Measurements from ENCODE around the gene FOXO3. TPM values are rescaled to one million over a fixed set of nuclear protein-coding genes. Genes with fewer than 3 reads are reported as not detected.

FOXO3 gene
- total RNA-seq, 2 donors from 2014 or later, result 108 to 144 TPM

DNA sequence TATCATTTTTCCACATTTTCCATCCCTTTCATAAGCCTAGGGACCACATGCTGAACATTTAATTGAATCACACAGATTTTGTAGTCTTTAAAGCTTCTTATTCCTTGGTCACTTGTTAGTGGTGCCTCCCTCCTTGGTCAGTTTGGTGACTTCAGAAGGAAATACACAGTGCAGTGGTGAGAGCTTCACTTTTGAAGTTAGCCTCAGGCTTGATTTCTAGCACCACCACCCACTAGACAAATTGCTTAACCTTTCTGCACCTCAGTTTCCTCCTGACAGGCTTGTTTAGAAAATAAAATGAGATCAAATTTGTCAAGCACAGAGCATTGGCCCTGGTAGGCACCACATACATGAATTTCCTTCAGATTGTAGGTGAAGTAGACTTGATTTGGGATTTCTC is 91.7 kb downstream of the FOXO3 start:
- peak overlapping the region; percentile 73 to 75 for H3K27ac ChIP-seq
- TF ChIP-seq POLR2AphosphoS5 (IDR thresholded peaks at IDR 0.05) (no peak), POLR2A (IDR thresholded peaks at IDR 0.05) (no peak)
- TF ChIP-seq, protein P1, sequence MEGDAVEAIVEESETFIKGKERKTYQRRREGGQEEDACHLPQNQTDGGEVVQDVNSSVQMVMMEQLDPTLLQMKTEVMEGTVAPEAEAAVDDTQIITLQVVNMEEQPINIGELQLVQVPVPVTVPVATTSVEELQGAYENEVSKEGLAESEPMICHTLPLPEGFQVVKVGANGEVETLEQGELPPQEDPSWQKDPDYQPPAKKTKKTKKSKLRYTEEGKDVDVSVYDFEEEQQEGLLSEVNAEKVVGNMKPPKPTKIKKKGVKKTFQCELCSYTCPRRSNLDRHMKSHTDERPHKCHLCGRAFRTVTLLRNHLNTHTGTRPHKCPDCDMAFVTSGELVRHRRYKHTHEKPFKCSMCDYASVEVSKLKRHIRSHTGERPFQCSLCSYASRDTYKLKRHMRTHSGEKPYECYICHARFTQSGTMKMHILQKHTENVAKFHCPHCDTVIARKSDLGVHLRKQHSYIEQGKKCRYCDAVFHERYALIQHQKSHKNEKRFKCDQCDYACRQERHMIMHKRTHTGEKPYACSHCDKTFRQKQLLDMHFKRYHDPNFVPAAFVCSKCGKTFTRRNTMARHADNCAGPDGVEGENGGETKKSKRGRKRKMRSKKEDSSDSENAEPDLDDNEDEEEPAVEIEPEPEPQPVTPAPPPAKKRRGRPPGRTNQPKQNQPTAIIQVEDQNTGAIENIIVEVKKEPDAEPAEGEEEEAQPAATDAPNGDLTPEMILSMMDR (IDR thresholded peaks at IDR 0.05), result no peak
- H3K4me1 ChIP-seq (replicated peaks), result peaks cover 44% of the 10 kb centered on the region
- H3K36me3 ChIP-seq, result no peaks in the 10 kb centered on the region
- H3K4me3 ChIP-seq, result no peak overlapping the region
- intact Hi-C loops (cut with DNase I), result no loop called here
- DNase-seq (ENCODE audit: low spot score), result no peak
- H3K27me3 ChIP-seq (replicated peaks; ENCODE audit: insufficient read depth), result no peaks in the 10 kb centered on the region
- H3K9me3 ChIP-seq, result no peaks in the 10 kb centered on the region

DNA sequence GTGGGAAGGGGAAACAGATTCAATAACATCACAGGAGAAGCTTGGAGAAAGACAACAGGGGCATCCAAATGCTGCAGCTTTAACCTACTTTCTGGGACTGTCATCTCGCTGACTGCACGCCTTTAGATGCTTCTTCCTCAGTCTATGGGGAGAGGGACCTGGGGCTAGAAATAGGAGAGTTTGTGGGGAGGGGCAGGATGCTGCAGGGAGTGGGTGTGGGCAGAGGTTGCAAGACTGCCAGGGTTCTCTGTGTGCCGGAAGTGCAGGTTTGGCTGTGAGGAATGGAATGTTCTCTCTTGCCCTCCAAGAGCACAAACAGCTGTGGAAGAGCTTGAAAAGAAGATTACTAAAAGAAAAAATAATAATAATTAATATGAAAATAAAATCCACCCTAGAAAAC is 93.2 kb downstream of the FOXO3 start:
- H3K27ac ChIP-seq, result peak overlapping the region; percentile 73 to 75
- no peaks in the 10 kb centered on the region for H3K27me3 ChIP-seq (replicated peaks; ENCODE audit: insufficient read depth)
- H3K36me3 ChIP-seq, result no peaks in the 10 kb centered on the region
- peak; percentile 83 for DNase-seq (ENCODE audit: low spot score)
- no peak overlapping the region for H3K4me3 ChIP-seq
- H3K9me3 ChIP-seq, result no peaks in the 10 kb centered on the region
- TF ChIP-seq POLR2A (IDR thresholded peaks at IDR 0.05) (no peak), POLR2AphosphoS5 (IDR thresholded peaks at IDR 0.05) (peak; percentile 78)
- 28% methylated on average over 3 of the region's 3 CpGs for WGBS
- peaks cover 44% of the 10 kb centered on the region for H3K4me1 ChIP-seq (replicated peaks)
- intact Hi-C loops (cut with DNase I), result loop anchor here (2.0 kb wide), 1 partner anchor 65 kb away; no protein-coding TSS in a partner anchor

DNA sequence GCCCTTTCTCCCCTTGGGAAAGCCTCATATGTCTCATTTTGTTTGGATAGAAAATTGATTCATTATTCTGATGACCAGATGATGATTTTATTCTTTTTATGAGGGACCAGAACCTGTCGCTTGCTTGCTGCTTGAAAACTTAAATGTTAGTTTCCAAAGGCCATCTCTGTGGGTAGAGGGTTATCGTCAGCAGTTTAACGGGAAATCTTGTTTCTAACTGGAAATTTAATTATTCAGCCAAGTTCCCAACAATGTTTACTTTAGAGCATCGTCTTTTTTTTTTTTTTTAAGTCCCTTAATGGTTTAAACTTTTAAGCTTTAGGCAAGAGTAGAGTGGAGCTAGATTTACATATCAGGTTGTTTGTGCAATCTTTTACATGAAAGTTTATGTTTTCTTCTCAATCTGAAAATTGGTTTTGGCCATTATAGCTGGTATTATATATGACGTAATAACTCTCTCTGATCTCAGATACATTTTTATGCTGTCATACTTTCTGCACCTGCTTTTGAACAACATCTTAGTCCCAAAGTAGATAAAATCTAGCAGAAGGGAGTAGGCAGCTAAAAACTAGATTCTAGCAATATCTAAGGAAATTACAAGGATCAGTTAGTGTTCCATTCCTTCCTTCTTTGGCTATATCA is 93.9 kb downstream of the FOXO3 start:
- TF ChIP-seq POLR2AphosphoS5 (IDR thresholded peaks at IDR 0.05), result no peak
- TF ChIP-seq, protein P1 (IDR thresholded peaks at IDR 0.05), result no peak
- TF ChIP-seq POLR2A (IDR thresholded peaks at IDR 0.05), result no peak
- H3K9me3 ChIP-seq, result no peaks in the 10 kb centered on the region
- H3K27ac ChIP-seq, result peak overlapping the region; percentile 73 to 75
- peaks cover 44% of the 10 kb centered on the region for H3K4me1 ChIP-seq (replicated peaks)
- DNase-seq (ENCODE audit: low spot score), result no peak
- H3K27me3 ChIP-seq (replicated peaks; ENCODE audit: insufficient read depth), result no peaks in the 10 kb centered on the region
- 27% methylated on average over 5 of the region's 5 CpGs for WGBS
- no peak overlapping the region for H3K4me3 ChIP-seq
- no peaks in the 10 kb centered on the region for H3K36me3 ChIP-seq
- intact Hi-C loops (cut with DNase I), result loop anchor here (2.0 kb wide), 1 partner anchor 66 kb away; no protein-coding TSS in a partner anchor

DNA sequence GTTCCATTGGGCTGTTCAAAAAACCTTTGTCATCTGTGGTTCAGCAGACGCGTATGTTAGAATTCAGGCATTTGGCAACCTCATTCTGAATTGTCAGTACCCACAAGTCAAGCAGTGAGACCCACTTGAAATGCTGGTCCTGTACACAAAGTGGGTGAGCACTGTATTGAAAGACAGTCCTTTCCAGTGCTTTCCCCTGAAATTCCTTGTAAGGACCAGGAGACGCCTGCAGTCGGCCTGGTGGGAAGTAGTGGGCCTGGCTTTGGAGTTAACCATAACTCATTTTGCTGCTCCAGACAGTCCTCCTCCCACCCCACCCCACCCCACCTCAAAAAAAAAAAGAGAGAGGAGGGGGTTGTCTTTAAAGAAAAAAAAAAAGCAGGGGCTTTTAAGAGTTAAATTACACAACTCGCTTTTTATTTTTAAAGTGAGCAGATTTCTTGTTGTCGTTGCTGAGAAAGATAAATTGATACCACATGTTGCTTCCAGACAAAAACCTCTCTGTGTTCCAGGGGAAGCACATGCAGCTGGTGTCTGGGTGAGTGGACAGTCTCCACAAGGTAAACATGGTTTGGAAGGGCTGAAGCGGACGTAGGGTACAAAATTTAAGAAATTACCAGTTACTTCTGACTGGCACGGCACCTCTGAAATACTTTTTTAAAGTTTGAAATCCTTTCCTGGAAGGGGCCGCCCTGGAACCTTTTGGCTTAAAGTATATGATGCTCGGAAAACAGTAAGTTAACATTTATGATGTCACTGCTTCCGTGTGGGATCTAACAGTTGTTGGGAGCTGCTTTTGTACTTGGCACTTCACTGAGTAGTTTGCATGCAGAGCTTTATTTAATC is 95.3 kb downstream of the FOXO3 start:
- peak overlapping the region; percentile 73 to 75 for H3K27ac ChIP-seq
- H3K4me1 ChIP-seq (replicated peaks), result peaks cover 31% of the 10 kb centered on the region
- H3K9me3 ChIP-seq, result no peaks in the 10 kb centered on the region
- no peaks in the 10 kb centered on the region for H3K36me3 ChIP-seq
- no peak for DNase-seq (ENCODE audit: low spot score)
- H3K4me3 ChIP-seq, result no peak overlapping the region
- TF ChIP-seq POLR2A (IDR thresholded peaks at IDR 0.05) (no peak), POLR2AphosphoS5 (IDR thresholded peaks at IDR 0.05) (peak; percentile 42)
- intact Hi-C loops (cut with DNase I), result loop anchor here (2.0 kb wide), 2 partner anchors 67 to 97 kb away; no protein-coding TSS in a partner anchor
- H3K27me3 ChIP-seq (replicated peaks; ENCODE audit: insufficient read depth), result no peaks in the 10 kb centered on the region
- 49% methylated on average over 12 of the region's 12 CpGs for WGBS

DNA sequence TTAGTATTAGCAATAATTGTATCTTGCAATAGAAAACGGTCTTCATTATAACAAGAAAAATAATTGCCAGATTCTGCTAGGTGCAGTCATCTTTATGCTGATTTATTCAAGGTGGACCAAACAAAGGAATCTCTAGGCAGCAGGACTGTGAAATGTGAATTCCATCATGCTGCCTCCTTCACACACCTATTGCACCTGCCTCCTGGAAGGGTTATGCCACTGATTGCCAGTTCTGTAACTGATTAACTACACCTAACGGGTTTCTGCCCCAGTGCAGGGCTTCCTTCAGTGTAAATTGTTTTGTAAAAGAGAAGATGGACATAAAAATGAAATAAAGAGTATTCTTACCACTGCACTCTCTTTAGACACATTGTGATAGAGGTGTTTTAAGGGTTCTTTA is 96.1 kb downstream of the FOXO3 start:
- TF ChIP-seq POLR2A (IDR thresholded peaks at IDR 0.05) (no peak), POLR2AphosphoS5 (IDR thresholded peaks at IDR 0.05) (no peak)
- TF ChIP-seq, protein P1 (IDR thresholded peaks at IDR 0.05), result no peak
- no peaks in the 10 kb centered on the region for H3K9me3 ChIP-seq
- H3K4me1 ChIP-seq (replicated peaks), result peaks cover 24% of the 10 kb centered on the region
- intact Hi-C loops (cut with DNase I), result loop anchor here (2.0 kb wide), 1 partner anchor 98 kb away; no protein-coding TSS in a partner anchor
- DNase-seq (ENCODE audit: low spot score), result no peak
- H3K36me3 ChIP-seq, result no peaks in the 10 kb centered on the region
- H3K27me3 ChIP-seq (replicated peaks; ENCODE audit: insufficient read depth), result no peaks in the 10 kb centered on the region
- no peak overlapping the region for H3K4me3 ChIP-seq
- peak overlapping the region; percentile 73 to 75 for H3K27ac ChIP-seq
- 46% methylated on average over 2 of the region's 2 CpGs for WGBS

Measured in prostate gland (tissue), 2 donors.